Testis (tissue), 3 donors: ENCODE data around the gene KLF13. TPM values are rescaled to one million over a fixed set of nuclear protein-coding genes. Genes with fewer than 3 reads are reported as not detected.
"Not testable (repeated sequence)": the region's sequence is repeated elsewhere in the genome, so short reads cannot be mapped to it uniquely, and the experiment has no call there.

Source experiments
- DNase-seq: peaks from one replicate; pipeline ENCODE4 v3.0.0-alpha.2; 2019
- H3K27ac ChIP-seq, 2 donors: fragments of 200-600 bp; sonication (generic); one replicate each; pipeline ENCODE4 v1.5.1; 2019
- H3K27me3 ChIP-seq: fragments of 200-600 bp; sonication (generic); one replicate; pipeline ENCODE4 v1.5.1; 2019
- H3K36me3 ChIP-seq: fragments of 200-600 bp; sonication (generic); one replicate; pipeline ENCODE4 v1.5.1; 2017; ENCODE audit warnings: low read depth; ENCODE audit errors: missing control alignments
- H3K4me1 ChIP-seq: fragments of 200-600 bp; sonication (generic); one replicate; pipeline ENCODE4 v1.5.1; 2019
- H3K4me3 ChIP-seq, 2 donors: fragments of 200-600 bp; sonication (generic); one replicate each; pipeline ENCODE4 v1.5.1; 2017 to 2019
- H3K9me3 ChIP-seq: fragments of 200-600 bp; sonication (generic); one replicate; pipeline ENCODE4 v1.5.1; 2017
- POLR2A ChIP-seq: fragments of 450-650 bp; IDR thresholded peaks from one replicate; pipeline ENCODE4 v1.6.1; 2017; ENCODE audit warnings: antibody characterized with exemption, mild to moderate bottlenecking, moderate library complexity
- WGBS, 2 donors: methylation state at CpG; one replicate each; pipeline ENCODE4 v1.1.5; 2018; 5-methylcytosine and 5-hydroxymethylcytosine counted together
- intact Hi-C: fragments of 100-400 bp; cut with DNase I; formaldehyde crosslinking; loops from one replicate; pipeline ENCODE4 v1.15.1; 2023; ENCODE audit warnings: low total_unique reads
- polyA plus RNA-seq: library from polyadenylated mRNA; stranded (reverse); fragments of 350-450 nt; fragmentation: Illumina TruSeq; extraction: RNeasy Lipid Tissue Mini Kit (QIAGEN cat#74804); gene quantifications from one replicate; pipeline ENCODE4 v1.2.3, GENCODE V29; 2014; ENCODE audit warnings: low read depth, low replicate concordance; ENCODE audit not compliant: insufficient read depth
- total RNA-seq, 2 donors: library from RNA; depleted of rRNA; stranded (reverse); fragments of >200 nt; gene quantifications; one replicate each; pipeline ENCODE4 v1.2.3, GENCODE V29; 2016
- TF ChIP-seq, protein P1 (sequence below), 3 experiments: fragments of 450-650 bp in 2 of 3; fragments of 200-600 bp in 1 of 3; sonication (generic) in 1 of 3; IDR thresholded peaks; one replicate each; pipeline ENCODE4 v1.5.1; 2016 to 2019; ENCODE audit warnings: antibody characterized with exemption in 3 of 3, mild to moderate bottlenecking in 2 of 3, moderate library complexity in 1 of 3

Gene KLF13
- total and polyA plus RNA-seq, 3 donors from 2014 or later = 41.9 to 61.7 (median 45.7) TPM

DNA sequence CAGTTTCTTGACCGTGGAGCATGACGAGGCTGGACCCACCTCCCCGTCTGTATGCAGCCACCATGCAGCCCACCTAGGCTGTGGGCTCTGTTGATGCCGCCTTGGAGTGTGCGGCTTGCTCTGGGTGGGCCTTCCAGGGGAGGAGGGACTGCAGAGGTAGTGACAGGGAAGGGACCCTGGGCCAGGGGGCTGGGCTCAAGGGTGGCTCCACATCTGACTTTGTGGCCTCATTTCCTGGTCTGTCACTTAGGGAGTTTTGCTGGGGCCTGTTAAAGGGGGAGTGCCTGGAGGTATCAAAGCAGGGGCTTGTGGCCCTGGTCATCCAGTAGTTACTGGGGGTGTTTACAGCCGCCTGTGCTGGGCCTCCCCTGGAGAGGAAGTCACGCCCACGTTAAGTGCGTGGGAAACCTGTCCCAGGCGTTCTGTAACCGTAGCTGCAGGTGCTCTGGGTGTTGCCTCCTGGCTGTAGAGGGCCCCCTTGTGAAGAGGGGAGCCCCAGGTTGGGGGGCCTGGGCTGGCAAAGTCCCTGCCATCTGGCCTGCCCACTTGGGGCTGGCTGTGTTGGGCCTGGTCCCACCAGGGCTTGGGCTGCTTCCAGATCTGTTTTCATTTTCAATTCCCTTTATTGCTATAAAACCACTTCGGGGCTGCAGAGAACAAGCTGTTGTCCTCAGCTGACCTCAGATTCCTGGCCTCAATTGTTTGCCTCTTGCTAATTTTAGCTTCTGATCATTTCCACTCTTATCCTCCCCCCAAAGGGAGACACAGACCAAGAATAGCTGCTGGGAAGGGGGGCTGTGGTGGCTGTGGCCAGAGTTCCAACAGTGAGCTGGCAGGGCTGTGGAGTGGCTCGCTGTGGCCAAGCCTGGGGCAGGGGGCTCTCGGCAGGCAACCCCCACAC is 26.5 kb downstream of the KLF13 start:
- DNase-seq = peak; percentile 92
- Histone ChIP-seq H3K27me3 (no peaks in the 10 kb centered on the region), H3K36me3 (no peaks in the 10 kb centered on the region), H3K27ac (peak overlapping the region; percentile 91 to 92), H3K9me3 (no peaks in the 10 kb centered on the region), H3K4me1 (peaks cover 77% of the 10 kb centered on the region), H3K4me3 (no peak overlapping the region)
- 36 to 61% methylated on average over 8 to 14 of the region's 14 CpGs for WGBS, 2 donors
- no peak for TF ChIP-seq POLR2A
- TF ChIP-seq, protein P1, sequence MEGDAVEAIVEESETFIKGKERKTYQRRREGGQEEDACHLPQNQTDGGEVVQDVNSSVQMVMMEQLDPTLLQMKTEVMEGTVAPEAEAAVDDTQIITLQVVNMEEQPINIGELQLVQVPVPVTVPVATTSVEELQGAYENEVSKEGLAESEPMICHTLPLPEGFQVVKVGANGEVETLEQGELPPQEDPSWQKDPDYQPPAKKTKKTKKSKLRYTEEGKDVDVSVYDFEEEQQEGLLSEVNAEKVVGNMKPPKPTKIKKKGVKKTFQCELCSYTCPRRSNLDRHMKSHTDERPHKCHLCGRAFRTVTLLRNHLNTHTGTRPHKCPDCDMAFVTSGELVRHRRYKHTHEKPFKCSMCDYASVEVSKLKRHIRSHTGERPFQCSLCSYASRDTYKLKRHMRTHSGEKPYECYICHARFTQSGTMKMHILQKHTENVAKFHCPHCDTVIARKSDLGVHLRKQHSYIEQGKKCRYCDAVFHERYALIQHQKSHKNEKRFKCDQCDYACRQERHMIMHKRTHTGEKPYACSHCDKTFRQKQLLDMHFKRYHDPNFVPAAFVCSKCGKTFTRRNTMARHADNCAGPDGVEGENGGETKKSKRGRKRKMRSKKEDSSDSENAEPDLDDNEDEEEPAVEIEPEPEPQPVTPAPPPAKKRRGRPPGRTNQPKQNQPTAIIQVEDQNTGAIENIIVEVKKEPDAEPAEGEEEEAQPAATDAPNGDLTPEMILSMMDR (IDR thresholded peaks at IDR 0.05) = no peak
- intact Hi-C loops = no loop called here

DNA sequence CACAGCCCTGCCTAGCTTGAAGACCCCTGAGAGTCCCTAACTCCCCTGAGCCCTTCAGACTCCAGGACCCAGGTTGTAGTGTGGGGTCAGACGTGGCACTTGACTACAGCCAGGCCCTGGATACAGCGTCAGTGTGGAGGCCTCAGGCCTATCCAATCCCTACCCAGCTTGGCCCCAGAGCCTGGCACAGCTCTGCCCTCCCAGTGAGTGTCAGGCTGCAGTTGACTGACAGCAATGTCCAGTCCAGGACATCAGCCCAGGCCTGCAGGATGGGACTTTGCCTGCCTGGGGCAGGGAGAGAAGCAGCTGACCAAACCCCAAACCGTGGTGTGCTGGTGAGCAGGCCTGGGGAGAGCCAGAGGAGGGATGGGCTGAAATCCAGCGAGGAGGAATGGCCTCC is 27.3 kb downstream of the KLF13 start:
- intact Hi-C loops = no loop called here
- no peak for DNase-seq
- Histone ChIP-seq H3K4me3 (no peak overlapping the region), H3K36me3 (no peaks in the 10 kb centered on the region), H3K9me3 (no peaks in the 10 kb centered on the region), H3K27me3 (no peaks in the 10 kb centered on the region), H3K27ac (peak overlapping the region; percentile 91 to 92), H3K4me1 (peaks cover 76% of the 10 kb centered on the region)
- no peak for TF ChIP-seq POLR2A
- TF ChIP-seq, protein P1 (IDR thresholded peaks at IDR 0.05) = no peak
- 23 to 37% methylated on average over 4 of the region's 4 CpGs for WGBS, 2 donors

DNA sequence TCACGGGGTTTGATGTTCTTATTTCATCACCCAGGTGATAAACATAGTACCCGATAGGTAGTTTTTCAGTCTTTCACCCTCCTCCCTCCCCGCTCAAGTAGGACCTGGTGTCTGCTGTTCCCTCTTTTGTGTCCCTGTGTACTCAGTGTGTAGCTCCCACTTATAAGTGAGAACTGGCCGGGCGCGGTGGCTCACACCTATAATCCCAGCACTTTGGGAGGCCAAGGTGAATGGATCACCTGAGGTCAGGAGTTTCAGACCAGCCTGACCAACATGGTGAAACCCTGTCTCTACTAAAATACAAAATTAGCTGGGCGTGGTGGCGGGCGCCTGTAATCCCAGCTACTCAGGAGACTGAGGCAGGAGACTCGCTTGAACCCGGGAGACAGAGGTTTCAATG is 29.5 kb downstream of the KLF13 start:
- Histone ChIP-seq H3K27ac (peak overlapping the region in 1 of 2 donors; percentile 92), H3K4me1 (peaks cover 73% of the 10 kb centered on the region)
- DNase-seq, H3K36me3 ChIP-seq, intact Hi-C loops, H3K4me3 ChIP-seq, H3K9me3 ChIP-seq, H3K27me3 ChIP-seq: not testable (repeated sequence)
- 96 to 98% methylated on average over 11 of the region's 11 CpGs for WGBS, 2 donors

DNA sequence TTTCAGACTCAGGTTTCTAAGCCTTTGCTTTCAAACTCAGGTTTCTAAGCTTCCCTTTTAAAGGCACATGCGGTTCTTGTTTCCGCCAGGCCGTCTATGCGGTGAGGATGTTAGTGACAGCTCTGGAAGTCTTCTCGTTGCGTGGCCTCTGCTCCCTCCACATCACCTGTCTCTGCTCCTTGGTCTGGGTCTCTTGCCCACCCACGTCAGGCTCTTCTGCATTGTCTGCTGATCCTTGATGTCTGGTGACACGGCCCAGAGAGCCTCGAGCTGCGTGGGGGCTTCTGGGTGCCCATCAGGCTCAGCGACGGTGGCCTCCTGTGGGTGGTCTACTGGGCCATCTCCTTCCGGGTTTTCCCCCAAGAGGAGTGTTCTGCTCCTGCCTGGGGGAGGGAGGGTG is 30.5 kb downstream of the KLF13 start:
- no peak for TF ChIP-seq POLR2A
- TF ChIP-seq, protein P1 (IDR thresholded peaks at IDR 0.05) = no peak
- Histone ChIP-seq H3K27ac (no peak overlapping the region), H3K36me3 (no peaks in the 10 kb centered on the region), H3K9me3 (no peaks in the 10 kb centered on the region), H3K4me1 (peaks cover 74% of the 10 kb centered on the region), H3K4me3 (no peak overlapping the region), H3K27me3 (no peaks in the 10 kb centered on the region)
- DNase-seq = no peak
- intact Hi-C loops = no loop called here
- 76 to 81% methylated on average over 10 to 13 of the region's 13 CpGs for WGBS, 2 donors

DNA sequence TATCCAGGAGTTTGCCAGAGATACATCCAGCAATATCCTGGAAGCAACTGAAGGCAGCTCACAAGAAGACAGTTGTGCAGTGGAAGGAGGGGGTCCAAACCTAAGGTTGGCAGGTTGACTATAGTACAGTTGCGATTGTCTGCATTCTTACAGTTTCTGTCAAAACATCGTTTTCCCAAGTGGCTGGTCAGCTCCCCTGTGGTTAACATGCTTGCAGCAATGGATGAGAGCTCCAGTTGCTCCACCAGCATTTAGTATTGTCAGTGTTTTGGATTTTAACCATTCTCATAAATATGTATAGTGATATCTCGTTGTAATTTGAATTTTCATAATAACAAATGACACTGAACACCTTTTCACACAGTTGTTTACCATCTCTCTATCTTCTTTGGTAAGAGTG is 31.5 kb downstream of the KLF13 start:
- no peak for DNase-seq
- Histone ChIP-seq H3K27ac (peak overlapping the region in 1 of 2 donors; percentile 16), H3K4me3 (no peak overlapping the region), H3K9me3 (no peaks in the 10 kb centered on the region), H3K27me3 (no peaks in the 10 kb centered on the region), H3K4me1 (peaks cover 74% of the 10 kb centered on the region), H3K36me3 (no peaks in the 10 kb centered on the region)
- intact Hi-C loops = no loop called here
- no peak for TF ChIP-seq POLR2A
- TF ChIP-seq, protein P1 (IDR thresholded peaks at IDR 0.05) = no peak
- WGBS, 2 donors = 78 to 83% methylated on average over 3 of the region's 3 CpGs
